GM10266 (cell line): Measurements from ENCODE around the gene RAD51B.

Experiments
- DNase-seq: peaks from one replicate; pipeline ENCODE4 v3.0.0; 2012; ENCODE audit errors: extremely low spot score
- TF ChIP-seq, protein P1 (sequence below): IDR thresholded peaks from 2 replicates; pipeline ENCODE4 v1.5.1; 2012; ENCODE audit warnings: mild to moderate bottlenecking, low read depth; ENCODE audit not compliant: control insufficient read depth, insufficient read depth; ENCODE audit errors: missing control alignments

RAD51B gene

GRCh38 chr14:68667313-68667791, 847.8 kb downstream of the RAD51B start:
- TF ChIP-seq, protein P1, sequence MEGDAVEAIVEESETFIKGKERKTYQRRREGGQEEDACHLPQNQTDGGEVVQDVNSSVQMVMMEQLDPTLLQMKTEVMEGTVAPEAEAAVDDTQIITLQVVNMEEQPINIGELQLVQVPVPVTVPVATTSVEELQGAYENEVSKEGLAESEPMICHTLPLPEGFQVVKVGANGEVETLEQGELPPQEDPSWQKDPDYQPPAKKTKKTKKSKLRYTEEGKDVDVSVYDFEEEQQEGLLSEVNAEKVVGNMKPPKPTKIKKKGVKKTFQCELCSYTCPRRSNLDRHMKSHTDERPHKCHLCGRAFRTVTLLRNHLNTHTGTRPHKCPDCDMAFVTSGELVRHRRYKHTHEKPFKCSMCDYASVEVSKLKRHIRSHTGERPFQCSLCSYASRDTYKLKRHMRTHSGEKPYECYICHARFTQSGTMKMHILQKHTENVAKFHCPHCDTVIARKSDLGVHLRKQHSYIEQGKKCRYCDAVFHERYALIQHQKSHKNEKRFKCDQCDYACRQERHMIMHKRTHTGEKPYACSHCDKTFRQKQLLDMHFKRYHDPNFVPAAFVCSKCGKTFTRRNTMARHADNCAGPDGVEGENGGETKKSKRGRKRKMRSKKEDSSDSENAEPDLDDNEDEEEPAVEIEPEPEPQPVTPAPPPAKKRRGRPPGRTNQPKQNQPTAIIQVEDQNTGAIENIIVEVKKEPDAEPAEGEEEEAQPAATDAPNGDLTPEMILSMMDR, result no peak
- no peak for DNase-seq

- no peak for DNase-seq
- TF ChIP-seq, protein P1, result no peak
Measured at GRCh38 chr14:68668028-68668427, 848.4 kb downstream of the RAD51B start.

GRCh38 chr14:68668531-68668930, 849.0 kb downstream of the RAD51B start:
- TF ChIP-seq, protein P1, result no peak
- no peak for DNase-seq

DNA sequence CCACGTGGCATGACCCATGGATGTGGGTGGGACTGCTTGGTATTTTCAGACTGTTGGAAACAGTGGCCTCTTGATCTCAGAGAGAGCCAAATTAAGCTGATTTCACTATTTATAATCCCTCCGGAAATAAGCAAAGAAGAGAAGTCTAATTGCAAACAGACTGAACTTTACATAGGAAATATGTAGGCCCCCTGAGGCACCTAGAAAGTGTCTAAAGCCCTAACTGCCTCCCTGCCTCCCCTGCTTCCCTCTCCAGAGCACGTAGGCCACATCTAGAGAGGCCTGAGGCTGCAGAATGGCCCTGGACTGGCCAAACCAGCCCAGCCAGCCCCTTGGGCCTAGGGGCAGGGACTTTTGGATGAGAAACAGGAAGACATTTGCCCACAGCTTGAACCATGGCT, 849.5 kb downstream of the RAD51B start:
- TF ChIP-seq, protein P1, result no peak
- DNase-seq, result no peak

GRCh38 chr14:68669603-68670358, 850.2 kb downstream of the RAD51B start:
- TF ChIP-seq, protein P1, result no peak
- DNase-seq, result no peak

GRCh38 chr14:68670359-68670715, 850.8 kb downstream of the RAD51B start:
- TF ChIP-seq, protein P1, result no peak
- DNase-seq, result no peak

DNA sequence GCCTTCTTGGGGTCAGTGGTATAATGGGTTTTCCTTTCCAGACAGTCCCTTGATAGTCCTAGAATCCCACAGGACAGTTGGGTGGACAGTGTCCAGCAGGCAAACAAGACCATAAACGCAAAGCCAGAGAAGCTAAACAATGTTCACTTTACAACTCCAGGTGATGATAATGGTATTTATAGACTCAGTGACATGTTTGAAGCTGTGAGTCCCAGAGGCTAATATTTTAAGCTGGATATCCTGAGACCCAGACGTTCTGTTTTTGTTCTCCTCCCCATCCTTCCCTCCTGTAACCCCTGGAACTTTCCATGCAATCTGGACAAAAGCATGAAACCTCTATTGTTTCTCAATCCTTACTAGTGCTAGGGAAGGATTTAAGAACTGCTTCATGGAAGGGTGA, 852.3 kb downstream of the RAD51B start:
- DNase-seq, result no peak
- TF ChIP-seq, protein P1, result no peak
